GM12801 (cell line): Measurements from ENCODE around the gene RAB7B.

Source experiments
- CTCF ChIP-seq: IDR thresholded peaks from one replicate; pipeline ENCODE4 v1.5.1; 2011; ENCODE audit warnings: control low read depth; ENCODE audit not compliant: insufficient read length; ENCODE audit errors: extremely low read depth

RAB7B gene

GRCh38 chr1:206000641-206001339 lies 2.4 kb downstream of the RAB7B start:
- TF ChIP-seq CTCF: no peak

GRCh38 chr1:205998457-205999241 lies 4.5 kb downstream of the RAB7B start:
- no peak for TF ChIP-seq CTCF

GRCh38 chr1:205994346-205994745 lies 8.8 kb downstream of the RAB7B start:
- TF ChIP-seq CTCF: no peak

GRCh38 chr1:205993068-205993467 lies 10.1 kb downstream of the RAB7B start:
- no peak for TF ChIP-seq CTCF

GRCh38 chr1:205992218-205992882 lies 10.8 kb downstream of the RAB7B start:
- TF ChIP-seq CTCF: no peak

- TF ChIP-seq CTCF: no peak
Measured at GRCh38 chr1:205991237-205991636, 12.0 kb downstream of the RAB7B start.

- no peak for TF ChIP-seq CTCF
Measured at GRCh38 chr1:205990226-205990625, 13.0 kb downstream of the RAB7B start.
